Measurements from ENCODE around the gene EPHB2.

EPHB2 gene

GRCh38 chr1:22963044-22963677 is 252.5 kb downstream of the EPHB2 start:
- DNase-seq: no peak

GRCh38 chr1:22966309-22966708 is 255.7 kb downstream of the EPHB2 start:
- DNase-seq: no peak

- no peak for DNase-seq
These were observed 257.2 kb downstream of the EPHB2 start for GRCh38 chr1:22967833-22968232.

GRCh38 chr1:22969304-22969709 is 258.7 kb downstream of the EPHB2 start:
- no peak for DNase-seq

GRCh38 chr1:22970096-22970495 is 259.5 kb downstream of the EPHB2 start:
- DNase-seq: no peak

Data from GDM1 (cell line).